ENCODE measurements around the gene EXD3. TPM values are rescaled to one million over a fixed set of nuclear protein-coding genes. Genes with fewer than 3 reads are reported as not detected.
"Not testable (repeated sequence)": the region's sequence is repeated elsewhere in the genome, so short reads cannot be mapped to it uniquely, and the experiment has no call there.

The EXD3 gene
- total and polyA plus RNA-seq, 5 donors = 7.9 to 14.6 (median 12.6) TPM

DNA sequence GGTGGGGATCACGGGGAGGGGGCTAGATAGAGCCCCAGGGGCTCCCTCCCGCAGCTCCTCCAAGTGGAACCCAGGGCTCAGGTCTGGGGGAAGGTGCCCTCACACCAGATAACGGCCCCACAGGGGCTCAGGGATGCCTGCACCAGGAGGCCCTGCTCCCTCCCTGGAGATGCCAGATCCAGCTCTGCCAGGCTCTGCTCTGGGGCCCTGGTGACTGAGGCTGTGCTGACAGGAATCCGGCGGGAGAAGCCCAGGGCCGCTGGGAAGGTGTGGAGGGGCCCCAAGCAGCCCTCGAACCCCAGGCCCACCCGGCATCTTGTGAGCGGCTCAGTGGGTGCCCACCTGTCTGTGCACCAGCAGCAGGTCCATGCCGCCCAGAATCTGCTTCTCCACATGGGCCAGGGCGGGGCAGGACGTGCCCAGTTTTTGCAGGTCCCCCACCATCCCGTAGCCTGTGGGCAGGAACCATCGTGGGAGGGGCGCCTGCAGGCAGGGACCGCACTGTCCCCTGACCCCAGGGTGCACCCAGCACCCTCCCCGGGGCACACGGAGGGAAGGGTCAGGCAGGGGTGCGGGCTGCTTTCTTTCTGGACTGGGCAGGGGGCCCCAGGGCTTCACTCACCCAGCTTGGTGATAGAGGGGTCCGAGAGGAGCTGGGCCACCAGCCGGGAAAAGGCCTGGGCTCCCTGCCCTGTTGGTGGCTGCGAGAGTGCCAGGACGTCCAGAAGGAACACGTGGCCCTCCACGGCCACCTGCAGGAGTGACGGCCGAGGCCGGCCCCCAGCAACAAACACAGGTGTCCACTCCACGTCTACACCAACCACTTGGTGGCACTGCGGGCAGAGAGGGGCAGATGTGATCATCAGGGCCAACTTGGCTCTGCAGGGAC lies 72.0 kb downstream of the EXD3 start:
- no peak overlapping the region for H3K27ac ChIP-seq (ENCODE audit: low read length)
- WGBS = 96% methylated on average over 30 of the region's 30 CpGs
- intact Hi-C loops (cut with DNase I) = no loop called here
- H3K4me3 ChIP-seq (ENCODE audit: low read length) = no peak overlapping the region
- ATAC-seq = no peak
- no peak for DNase-seq
- H3K27me3 ChIP-seq (ENCODE audit: control insufficient read depth, insufficient read depth) = no peaks in the 10 kb centered on the region
- H3K4me1 ChIP-seq (ENCODE audit: control insufficient read depth, insufficient read depth, low read length) = no peaks in the 10 kb centered on the region
- peaks cover 2% of the 10 kb centered on the region for H3K9me3 ChIP-seq (ENCODE audit: control insufficient read depth, low read length)

DNA sequence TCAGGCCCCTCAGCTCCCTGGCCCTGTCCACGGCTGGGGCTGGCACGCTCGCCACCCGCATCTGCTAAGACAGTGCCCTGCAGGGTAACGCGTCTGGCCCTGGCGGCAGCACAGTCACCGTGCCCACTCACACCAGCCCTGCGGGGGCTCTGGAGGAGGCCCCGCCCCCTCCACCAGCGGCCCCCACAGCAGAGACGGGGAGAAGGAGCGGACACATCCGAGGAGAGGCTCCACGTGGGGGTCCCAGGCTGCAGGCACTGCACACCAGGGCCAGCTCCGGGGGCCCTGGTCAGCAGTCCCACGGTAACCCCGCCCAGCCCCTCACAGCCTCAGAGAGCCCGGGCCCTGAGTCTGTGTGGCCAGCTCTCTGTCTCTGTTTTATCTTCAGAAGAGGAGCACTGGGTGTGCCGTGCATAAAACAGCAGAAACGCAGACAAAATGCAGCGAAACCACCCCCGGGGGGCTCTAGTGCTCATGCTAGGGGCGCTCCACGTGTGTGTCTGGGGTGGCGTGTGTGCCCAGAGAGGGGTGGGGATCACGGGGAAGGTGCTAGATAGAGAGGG lies 73.4 kb downstream of the EXD3 start:
- H3K4me1 ChIP-seq (ENCODE audit: control insufficient read depth, insufficient read depth, low read length) = no peaks in the 10 kb centered on the region
- H3K27me3 ChIP-seq (ENCODE audit: control insufficient read depth, insufficient read depth) = no peaks in the 10 kb centered on the region
- no peak for DNase-seq
- peaks cover 2% of the 10 kb centered on the region for H3K9me3 ChIP-seq (ENCODE audit: control insufficient read depth, low read length)
- no peak overlapping the region for H3K27ac ChIP-seq (ENCODE audit: low read length)
- no peak for ATAC-seq
- WGBS = 94% methylated on average over 27 of the region's 27 CpGs
- H3K4me3 ChIP-seq (ENCODE audit: low read length) = no peak overlapping the region
- intact Hi-C loops (cut with DNase I) = loop anchor here in 1 of 4 donors (10.0 kb wide), 1 partner anchor 45 kb away; no protein-coding TSS in a partner anchor

DNA sequence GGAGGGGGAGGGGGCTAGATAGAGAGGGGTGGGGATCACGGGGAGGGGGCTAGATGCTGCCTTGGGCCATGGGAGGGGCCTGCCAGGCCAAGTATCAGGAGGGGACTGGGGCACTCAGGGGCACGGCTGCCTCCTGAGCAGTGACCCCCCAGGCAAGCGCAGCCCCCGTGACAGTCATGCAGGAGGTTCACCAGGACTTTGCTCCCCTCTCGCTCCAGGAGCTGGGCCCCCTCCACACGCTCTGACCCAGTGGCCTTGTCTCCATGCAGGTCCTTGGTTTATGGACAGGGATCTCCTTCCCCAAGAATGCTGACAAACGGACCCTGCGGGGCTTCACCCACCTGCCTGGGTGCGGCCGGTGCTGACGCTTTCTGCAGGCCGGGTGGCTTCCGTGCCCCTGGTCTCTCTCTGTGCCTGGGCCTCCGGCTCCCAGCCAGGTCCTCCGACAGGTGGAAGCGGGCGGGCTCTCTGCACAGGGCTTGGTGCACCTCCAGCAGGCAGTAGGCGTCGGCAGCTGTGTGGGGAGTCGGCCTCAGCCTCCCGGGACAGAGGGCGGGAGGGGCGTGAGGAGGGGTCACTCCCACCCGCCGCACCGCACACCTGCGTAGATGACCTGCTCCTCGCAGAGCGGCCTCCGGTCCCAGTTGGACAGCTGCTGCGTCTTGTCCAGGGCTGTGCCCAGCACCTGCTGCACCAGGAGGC lies 74.0 kb downstream of the EXD3 start:
- ATAC-seq (no peak), DNase-seq (peak in 2 of 3 donors; percentile 36 to 64)
- intact Hi-C loops (cut with DNase I) = loop anchor here in 1 of 4 donors (10.0 kb wide), 1 partner anchor 46 kb away; no protein-coding TSS in a partner anchor
- Histone ChIP-seq H3K27ac (ENCODE audit: low read length) (no peak overlapping the region), H3K4me3 (ENCODE audit: low read length) (no peak overlapping the region), H3K27me3 (ENCODE audit: control insufficient read depth, insufficient read depth) (no peaks in the 10 kb centered on the region), H3K4me1 (ENCODE audit: control insufficient read depth, insufficient read depth, low read length) (no peaks in the 10 kb centered on the region), H3K9me3 (ENCODE audit: control insufficient read depth, low read length) (peaks cover 2% of the 10 kb centered on the region)
- WGBS = 96% methylated on average over 31 of the region's 31 CpGs

DNA sequence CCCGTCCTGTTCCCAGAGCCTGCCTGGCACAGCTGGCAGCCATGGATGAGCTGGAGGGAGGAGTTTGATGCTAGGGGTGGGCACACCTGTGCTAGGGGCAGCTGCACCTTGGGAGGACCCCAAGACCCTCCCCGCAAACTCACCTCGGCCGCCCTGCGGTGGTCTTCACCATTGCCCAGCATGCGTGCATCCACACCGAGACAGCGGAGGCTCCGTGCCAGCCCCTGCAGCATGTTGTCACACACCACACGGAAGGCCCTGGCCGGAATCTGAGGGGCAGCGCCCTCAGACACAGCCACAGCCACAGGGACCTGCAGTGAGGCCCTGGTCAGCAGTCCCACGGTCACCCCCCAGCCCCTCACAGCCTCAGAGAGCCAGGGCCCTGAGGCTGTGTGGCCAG lies 75.0 kb downstream of the EXD3 start:
- H3K27me3 ChIP-seq (ENCODE audit: control insufficient read depth, insufficient read depth) = no peaks in the 10 kb centered on the region
- H3K4me1 ChIP-seq (ENCODE audit: control insufficient read depth, insufficient read depth, low read length) = no peaks in the 10 kb centered on the region
- H3K9me3 ChIP-seq (ENCODE audit: control insufficient read depth, low read length) = peaks cover 2% of the 10 kb centered on the region
- 97% methylated on average over 13 of the region's 13 CpGs for WGBS
- ATAC-seq (no peak), DNase-seq (peak in 1 of 3 donors; percentile 37)
- intact Hi-C loops (cut with DNase I) = loop anchor here in 1 of 4 donors (10.0 kb wide), 1 partner anchor 47 kb away; no protein-coding TSS in a partner anchor
- no peak overlapping the region for H3K4me3 ChIP-seq (ENCODE audit: low read length)
- H3K27ac ChIP-seq (ENCODE audit: low read length) = no peak overlapping the region

DNA sequence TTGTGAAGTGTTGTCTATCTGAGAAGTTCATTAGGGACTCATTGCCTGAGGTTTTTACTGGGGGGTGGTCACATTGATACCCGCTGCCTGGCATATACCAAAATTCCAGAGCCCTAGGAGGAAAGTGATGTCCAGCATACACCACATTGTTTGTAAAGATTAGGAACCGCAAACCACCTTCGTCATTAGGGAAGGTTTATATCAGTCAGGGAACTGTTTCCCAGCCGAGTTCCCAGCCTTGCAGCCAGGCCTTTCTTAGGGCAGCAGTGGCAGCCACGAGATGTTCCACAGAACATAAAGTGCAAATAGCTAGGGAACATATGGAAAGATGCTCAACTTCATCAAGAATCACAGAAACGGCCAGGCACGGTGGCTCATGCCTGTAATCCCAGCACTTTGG lies 80.5 kb downstream of the EXD3 start:
- Histone ChIP-seq H3K27me3 (ENCODE audit: control insufficient read depth, insufficient read depth) (no peaks in the 10 kb centered on the region), H3K27ac (ENCODE audit: low read length) (no peak overlapping the region), H3K9me3 (ENCODE audit: control insufficient read depth, low read length) (peaks cover 2% of the 10 kb centered on the region), H3K4me3 (ENCODE audit: low read length) (no peak overlapping the region), H3K4me1 (ENCODE audit: control insufficient read depth, insufficient read depth, low read length) (no peaks in the 10 kb centered on the region)
- WGBS = 81% methylated on average over 7 of the region's 7 CpGs
- intact Hi-C loops (cut with DNase I) = loop anchor here in 1 of 4 donors (10.0 kb wide), 1 partner anchor 52 kb away; no protein-coding TSS in a partner anchor
- no peak for ATAC-seq
- DNase-seq = no peak

DNA sequence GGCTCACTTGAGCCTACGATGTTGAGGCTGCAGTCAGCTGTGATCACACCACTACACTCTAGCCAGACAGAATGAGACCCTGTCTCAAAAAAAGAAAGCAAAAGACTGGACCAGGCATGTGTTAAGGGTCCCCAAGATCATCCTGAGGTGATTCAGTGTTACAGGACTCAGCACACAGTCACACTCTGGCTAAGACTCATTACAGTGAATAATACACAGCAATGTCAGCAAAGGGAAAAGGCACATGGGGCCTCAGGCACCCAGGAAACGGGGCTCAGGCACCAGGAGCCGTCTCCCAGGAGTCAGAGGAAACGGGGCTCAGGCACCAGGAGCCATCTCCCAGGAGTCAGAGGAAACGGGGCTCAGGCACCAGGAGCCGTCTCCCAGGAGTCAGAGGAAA lies 81.7 kb downstream of the EXD3 start:
- 61% methylated on average over 6 of the region's 6 CpGs for WGBS

DNA sequence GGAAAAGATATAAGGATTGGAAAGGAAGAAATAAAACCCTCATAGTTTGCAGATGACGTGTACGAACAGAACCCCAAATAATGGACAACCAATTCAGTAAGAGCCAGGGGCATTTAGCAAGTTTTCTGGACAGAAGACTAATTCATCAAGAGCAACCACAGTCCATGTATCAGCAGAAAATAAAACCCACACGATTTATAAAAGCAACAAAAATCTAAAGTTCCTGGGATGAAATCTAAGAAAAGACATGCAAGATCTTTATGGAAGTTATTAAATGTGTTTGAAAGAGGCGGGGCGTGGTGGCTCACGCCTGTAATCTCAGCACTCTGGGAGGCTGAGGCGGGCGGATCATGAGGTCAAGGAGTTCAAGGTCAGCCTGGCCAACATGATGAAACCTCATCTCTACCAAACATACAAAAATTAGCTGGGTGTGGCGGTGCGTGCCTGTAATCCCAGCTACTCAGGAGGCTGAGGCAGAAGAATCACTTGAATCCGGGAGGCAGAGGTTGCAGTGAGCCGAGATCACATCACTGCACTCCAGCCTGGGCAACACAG lies 83.0 kb downstream of the EXD3 start:
- WGBS = 89% methylated on average over 12 of the region's 12 CpGs
- not testable (repeated sequence) for H3K4me1 ChIP-seq (ENCODE audit: control insufficient read depth, insufficient read depth, low read length); DNase-seq; ATAC-seq; H3K4me3 ChIP-seq (ENCODE audit: low read length); H3K27me3 ChIP-seq (ENCODE audit: control insufficient read depth, insufficient read depth); H3K27ac ChIP-seq (ENCODE audit: low read length); H3K9me3 ChIP-seq (ENCODE audit: control insufficient read depth, low read length)
- intact Hi-C loops (cut with DNase I) = loop anchor here in 1 of 4 donors (10.0 kb wide), 1 partner anchor 55 kb away; no protein-coding TSS in a partner anchor

More for the DNA sequence above, 81.7 kb downstream of the EXD3 start:
- no peak for ATAC-seq
- intact Hi-C loops (cut with DNase I) = loop anchor here in 1 of 4 donors (10.0 kb wide), 1 partner anchor 54 kb away; no protein-coding TSS in a partner anchor
- no peak overlapping the region for H3K4me3 ChIP-seq (ENCODE audit: low read length)
- H3K27me3 ChIP-seq (ENCODE audit: control insufficient read depth, insufficient read depth) = no peaks in the 10 kb centered on the region
- no peak overlapping the region for H3K27ac ChIP-seq (ENCODE audit: low read length)
- no peak for DNase-seq
- H3K9me3 ChIP-seq (ENCODE audit: control insufficient read depth, low read length) = no peaks in the 10 kb centered on the region
- H3K4me1 ChIP-seq (ENCODE audit: control insufficient read depth, insufficient read depth, low read length) = no peaks in the 10 kb centered on the region

DNA sequence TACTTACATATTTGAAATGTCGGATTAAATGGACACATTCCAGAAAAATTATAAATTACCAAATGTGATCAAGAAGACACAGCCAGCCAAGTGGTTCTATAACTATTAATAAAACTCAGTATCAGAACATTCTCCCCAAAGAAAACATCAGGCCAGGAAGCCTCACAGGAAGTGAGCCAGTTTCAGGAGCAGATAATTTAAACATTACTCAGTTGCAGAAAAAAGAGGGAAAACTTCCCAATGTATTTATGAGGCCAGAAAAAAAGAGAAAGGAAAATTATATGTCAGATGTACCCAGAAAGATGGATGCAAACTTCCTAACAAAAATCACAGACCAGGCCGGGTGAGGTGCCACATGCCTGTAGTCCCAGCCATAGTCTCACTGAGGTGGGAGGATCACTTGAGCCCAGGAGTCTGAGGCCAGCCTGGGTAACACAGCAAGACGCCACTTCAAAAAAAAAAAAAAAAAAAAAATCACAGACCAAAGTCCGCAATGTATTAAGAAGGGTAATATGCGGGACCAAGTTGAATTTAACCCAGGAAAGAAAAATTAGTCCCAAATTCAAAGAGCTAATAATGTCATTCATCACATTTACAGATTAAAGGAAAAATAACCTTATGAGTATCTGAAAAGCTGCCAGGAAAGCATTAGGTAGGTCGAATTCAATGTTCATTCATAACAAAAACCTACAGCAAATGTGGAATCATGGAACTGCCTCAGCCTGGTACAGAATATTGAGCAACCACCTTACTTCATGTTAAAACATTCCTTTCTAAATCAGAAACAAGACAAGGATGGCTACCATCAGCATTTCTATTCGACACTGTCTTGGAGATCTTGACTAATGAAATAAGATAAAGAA lies 83.7 kb downstream of the EXD3 start:
- DNase-seq (no peak), ATAC-seq (peak in 1 of 2 donors; percentile 32)
- H3K4me1 ChIP-seq (ENCODE audit: control insufficient read depth, insufficient read depth, low read length) = no peaks in the 10 kb centered on the region
- WGBS = 66% methylated on average over 7 of the region's 7 CpGs
- no peak overlapping the region for H3K4me3 ChIP-seq (ENCODE audit: low read length)
- no peaks in the 10 kb centered on the region for H3K27me3 ChIP-seq (ENCODE audit: control insufficient read depth, insufficient read depth)
- intact Hi-C loops (cut with DNase I) = no loop called here
- H3K9me3 ChIP-seq (ENCODE audit: control insufficient read depth, low read length) = no peaks in the 10 kb centered on the region
- H3K27ac ChIP-seq (ENCODE audit: low read length) = no peak overlapping the region

DNA sequence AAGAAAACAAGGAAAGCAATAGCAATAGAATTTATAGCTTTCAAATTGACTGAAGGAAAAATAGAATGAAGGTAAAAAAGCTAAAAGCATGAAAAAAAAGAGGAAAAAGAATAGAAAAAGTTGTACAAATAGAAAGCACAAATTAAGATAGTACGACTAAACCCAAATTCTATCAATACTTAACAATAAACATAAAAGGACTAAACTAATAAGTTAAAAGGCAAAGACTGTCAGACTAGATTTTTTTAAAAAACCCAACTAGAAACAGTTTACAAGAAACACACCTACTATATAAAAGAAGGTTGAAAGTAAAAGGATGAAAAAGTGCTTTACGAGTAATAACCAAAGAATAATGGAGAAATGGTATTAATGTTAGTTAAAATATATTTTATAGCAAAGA lies 86.2 kb downstream of the EXD3 start:
- Histone ChIP-seq H3K4me3 (ENCODE audit: low read length) (no peak overlapping the region), H3K4me1 (ENCODE audit: control insufficient read depth, insufficient read depth, low read length) (no peaks in the 10 kb centered on the region), H3K27ac (ENCODE audit: low read length) (no peak overlapping the region), H3K27me3 (ENCODE audit: control insufficient read depth, insufficient read depth) (no peaks in the 10 kb centered on the region), H3K9me3 (ENCODE audit: control insufficient read depth, low read length) (no peaks in the 10 kb centered on the region)
- intact Hi-C loops (cut with DNase I) = no loop called here
- ATAC-seq = no peak
- WGBS = 93% methylated on average over 2 of the region's 2 CpGs
- no peak for DNase-seq

All from right cardiac atrium (tissue), 5 donors.